HG03460 (cell line): ENCODE results near the gene WIF1.

ENCODE experiments used
- ATAC-seq: cut with Tn5 transposase; IDR thresholded peaks from one replicate; pipeline ENCODE4 v1.9.1; 2021; ENCODE audit not compliant: unreplicated experiment

The WIF1 gene, protein sequence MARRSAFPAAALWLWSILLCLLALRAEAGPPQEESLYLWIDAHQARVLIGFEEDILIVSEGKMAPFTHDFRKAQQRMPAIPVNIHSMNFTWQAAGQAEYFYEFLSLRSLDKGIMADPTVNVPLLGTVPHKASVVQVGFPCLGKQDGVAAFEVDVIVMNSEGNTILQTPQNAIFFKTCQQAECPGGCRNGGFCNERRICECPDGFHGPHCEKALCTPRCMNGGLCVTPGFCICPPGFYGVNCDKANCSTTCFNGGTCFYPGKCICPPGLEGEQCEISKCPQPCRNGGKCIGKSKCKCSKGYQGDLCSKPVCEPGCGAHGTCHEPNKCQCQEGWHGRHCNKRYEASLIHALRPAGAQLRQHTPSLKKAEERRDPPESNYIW

DNA sequence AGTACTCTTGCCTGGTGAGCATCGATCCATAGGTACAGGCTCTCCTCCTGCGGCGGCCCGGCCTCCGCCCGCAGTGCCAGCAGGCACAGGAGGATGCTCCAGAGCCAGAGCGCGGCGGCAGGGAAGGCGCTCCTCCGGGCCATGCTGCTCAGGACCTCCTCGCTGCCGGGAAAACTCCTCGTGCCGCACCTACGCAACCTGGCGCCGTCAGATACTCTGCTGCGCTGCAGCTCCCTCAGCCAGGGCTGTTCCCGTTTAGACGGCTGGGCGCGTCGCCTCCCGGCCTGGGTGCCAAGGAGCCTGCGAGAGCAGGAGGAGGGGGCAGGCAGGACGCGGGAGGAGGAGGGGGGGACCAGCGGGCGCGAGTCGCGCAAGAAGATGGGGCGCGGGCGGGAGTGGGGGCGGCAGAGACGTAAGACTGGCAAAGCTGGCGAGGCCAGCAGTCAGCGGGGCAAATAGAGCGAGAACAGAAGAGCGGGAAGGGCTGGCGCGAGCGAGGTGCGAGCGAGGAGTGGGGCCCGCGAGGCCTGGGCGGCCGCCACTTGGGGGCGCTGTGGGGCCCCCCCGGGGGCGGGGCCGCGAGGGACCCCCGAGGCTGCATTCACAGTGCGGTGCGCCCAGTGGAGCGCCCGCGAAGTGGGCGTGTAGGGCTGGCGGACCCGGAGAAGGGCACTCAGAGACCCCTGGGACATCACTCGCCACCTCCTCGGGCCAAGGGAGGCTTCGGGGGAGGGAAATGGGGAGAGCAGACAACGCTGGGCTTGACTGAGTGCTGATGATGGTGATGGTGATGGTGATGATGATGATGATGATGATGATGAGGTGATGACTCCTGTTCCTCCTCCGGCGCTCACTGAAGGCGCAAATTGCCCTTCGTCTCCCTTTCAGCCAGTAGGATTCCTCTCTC, at the start of gene WIF1:
TSS of gene WIF1 (minus strand) at position 257 of the 907 bp plus-strand sequence. CDS start at position 143, 114 bp downstream.
- no peak for ATAC-seq

DNA sequence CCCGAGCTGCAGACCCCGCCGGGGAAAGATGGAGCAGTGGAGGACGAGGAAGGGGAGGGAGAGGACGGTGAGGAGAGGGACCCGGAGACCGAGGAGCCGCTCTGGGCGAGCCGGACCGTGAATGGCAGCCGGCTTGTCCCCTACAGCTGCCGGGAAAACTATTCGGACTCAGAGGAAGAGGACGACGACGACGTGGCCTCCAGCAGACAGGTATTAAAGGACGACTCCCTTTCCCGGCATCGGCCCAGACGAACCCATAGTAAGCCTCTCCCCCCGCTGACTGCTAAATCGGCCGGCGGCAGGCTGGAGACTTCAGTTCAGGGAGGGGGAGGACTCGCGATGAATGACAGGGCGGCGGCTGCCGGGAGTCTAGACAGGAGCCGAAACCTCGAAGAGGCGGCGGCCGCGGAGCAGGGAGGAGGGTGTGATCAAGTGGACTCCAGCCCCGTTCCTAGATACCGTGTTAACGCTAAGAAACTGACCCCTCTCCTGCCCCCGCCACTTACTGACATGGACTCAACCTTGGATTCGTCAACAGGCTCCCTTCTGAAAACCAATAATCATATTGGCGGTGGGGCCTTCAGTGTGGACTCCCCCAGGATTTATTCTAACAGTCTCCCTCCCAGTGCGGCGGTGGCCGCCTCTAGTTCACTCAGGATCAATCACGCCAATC, 49.2 kb upstream of the WIF1 start:
- ATAC-seq: peak; percentile 37

DNA sequence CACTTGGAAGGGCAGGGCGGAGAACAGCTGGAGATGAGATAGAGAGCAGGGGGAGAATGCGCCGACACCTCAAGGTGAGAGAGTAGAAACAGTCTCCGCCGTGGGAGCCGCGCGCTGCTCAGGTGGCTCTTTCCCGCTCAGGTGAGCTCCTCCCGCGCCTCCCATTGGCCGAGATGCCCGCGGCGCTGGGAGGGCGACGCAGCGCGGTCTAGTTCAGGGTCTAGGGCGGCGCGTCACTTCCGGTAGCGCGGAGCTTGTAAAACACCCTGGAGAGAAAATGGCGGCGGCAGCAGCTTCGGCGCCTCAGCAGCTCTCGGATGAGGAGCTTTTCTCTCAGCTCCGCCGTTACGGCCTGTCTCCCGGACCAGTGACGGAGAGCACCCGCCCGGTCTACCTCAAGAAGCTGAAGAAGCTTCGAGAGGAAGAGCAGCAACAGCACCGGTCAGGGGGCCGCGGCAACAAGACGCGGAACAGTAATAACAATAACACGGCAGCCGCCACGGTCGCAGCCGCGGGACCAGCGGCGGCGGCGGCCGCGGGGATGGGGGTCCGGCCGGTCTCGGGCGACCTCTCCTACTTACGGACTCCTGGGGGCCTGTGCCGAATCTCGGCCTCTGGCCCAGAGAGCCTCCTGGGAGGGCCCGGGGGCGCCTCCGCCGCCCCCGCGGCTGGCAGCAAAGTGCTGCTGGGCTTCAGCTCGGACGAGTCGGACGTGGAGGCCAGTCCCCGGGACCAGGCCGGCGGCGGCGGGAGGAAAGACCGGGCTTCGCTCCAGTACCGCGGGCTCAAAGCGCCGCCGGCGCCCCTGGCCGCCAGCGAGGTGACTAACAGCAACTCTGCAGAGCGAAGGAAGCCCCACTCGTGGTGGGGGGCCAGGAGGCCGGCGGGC, 48.5 kb upstream of the WIF1 start, which contains the start of gene LEMD3:
TSS of gene LEMD3 (plus strand) at position 264 of the 889 bp plus-strand sequence. CDS start at position 278, 14 bp downstream.
- ATAC-seq: peak; percentile 93

DNA sequence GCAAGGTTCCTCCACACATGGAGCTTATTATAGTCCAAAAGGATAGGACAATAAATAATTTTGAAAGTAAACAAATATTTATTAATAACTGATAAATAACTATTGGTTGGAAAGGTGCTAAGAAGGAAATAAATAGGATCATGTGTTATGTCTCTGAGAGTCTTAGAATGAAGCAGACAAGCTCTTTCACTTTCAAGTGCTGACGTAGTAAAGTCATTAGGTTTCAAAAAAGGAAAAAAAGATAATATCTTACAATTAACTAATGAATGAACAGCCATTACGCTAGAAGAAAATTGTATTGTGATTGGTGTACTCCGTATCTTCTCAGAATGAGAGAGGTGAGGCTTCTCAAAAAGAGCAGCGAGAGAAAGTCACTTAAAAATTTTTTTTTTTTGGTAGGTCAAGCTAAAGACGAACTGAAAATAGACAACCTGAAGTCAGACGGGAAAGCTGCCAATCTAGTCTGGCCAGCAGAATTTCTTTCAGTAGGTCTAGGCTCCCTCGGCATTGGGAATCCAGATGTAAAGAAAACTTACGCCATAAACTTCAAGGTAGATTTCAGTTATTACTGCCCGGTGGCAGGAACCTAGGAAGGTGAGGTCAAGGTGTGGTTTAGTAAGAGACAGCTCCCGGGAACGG, 47.7 kb upstream of the WIF1 start:
- ATAC-seq: no peak

DNA sequence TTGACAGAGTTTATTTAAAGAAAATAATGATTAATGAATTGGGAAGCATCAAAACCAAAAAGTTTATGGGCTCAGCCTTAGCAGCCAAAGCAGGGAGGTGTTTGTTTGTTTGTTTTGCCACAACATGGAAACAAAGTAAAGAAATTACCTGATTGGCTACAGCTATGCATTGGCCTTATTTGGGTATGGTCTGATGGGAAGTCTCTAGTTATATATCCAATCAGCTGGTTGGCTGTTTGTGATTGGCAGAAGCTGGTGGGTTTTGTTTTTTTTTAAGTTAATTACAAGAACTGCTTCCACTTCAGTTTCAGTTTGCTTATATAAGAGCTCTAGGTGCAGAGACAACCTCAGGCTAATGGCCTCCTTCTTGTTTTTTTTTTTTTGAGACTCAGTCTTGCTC, 43.7 kb upstream of the WIF1 start:
- no peak for ATAC-seq

DNA sequence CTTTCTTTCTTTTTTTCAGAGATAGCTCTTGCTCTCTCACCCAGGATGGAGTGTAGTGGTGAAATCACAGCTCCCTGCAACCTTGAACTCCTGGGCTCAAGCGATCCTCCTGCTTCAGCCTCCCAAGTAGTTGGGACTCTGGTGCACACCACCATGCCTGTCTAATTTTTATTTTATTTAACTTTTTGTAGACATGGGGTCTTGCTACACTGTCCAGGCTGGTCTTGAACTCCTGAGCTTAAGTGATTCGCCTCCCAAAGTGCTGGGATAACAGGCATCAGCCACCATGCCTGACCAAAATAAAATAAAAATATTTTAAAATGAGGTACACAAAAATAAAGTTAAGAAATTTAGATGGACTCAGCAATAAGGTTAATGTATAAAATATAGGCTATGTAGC, 43.1 kb upstream of the WIF1 start:
- ATAC-seq: no peak

DNA sequence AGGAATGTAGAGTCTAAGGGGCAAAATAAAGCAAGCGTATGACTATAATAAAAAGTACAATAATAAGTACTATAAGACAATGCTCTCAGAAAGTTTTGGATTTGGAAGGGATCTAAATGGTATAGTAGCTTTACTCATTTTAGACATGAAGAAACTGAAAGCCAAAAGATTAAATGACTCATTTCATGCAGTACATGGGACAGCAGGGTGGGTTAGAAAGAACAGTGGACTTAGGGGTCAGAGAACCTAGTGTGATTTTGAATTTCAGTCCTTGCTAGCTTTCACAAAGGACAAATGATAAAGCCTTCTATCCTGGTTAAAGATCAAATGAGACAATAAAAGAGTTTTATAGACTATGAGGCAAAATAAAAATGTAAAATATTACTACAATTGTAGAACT, 41.5 kb upstream of the WIF1 start:
- no peak for ATAC-seq

DNA sequence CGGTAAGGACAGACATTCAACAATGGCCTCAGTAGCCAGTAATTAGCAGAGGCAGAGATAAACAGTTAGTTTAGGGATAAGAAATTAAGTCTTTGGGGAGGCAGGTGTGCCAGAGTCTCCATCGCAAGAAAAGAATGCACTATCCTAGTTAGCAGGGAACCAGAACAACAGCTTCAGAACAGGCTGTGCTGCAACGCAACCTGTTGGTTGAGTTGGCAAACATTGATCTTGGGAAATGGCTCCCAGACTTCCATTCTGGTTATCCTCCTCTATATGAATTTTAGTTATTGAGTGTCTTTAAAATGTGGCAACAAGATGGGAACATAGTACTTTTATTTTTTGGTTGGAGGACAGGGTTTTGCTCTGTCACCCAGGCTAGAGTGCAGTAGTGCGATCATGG, 36.0 kb upstream of the WIF1 start:
- no peak for ATAC-seq

DNA sequence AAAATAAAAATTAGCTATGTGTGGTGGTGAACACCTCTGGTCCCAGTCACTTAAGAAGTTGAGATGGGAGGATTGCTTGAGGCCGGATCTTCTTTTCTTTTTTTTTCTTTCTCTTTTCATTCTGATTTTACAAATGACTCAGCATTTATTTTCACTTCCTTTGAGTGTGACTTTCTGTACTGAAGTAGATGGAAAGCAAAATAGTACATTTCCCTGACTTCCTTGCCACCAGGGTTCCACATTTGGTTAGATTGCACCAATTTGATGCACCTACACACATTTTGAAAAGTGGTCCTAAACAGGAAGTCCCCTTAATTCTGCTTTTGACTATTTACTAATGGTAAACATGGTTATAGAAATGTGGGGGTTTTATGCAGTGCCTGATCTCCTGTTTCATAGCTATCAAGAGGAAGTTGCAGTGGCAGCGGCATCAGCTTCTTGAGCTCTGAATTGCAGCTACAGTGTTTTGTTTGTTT, 35.3 kb upstream of the WIF1 start:
- ATAC-seq: peak; percentile 89

DNA sequence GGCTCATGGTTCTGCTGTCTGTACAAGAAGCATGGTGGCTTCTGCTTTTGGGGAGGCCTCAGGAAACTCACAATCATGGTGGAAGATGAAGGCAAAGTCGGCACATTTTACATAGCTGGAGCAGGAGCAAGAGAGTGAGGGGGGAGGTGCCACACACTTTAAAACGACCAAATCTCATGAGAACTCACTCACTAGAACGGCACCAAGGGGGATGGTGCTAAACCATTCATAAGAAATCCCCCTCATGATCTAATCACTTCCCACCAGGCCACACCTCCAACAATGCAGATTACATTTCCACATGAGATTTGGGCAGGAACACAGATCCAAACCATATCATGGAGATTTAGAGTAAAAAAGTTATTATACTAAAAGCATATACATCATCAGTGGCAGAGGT, 34.7 kb upstream of the WIF1 start:
- peak; percentile 21 for ATAC-seq

DNA sequence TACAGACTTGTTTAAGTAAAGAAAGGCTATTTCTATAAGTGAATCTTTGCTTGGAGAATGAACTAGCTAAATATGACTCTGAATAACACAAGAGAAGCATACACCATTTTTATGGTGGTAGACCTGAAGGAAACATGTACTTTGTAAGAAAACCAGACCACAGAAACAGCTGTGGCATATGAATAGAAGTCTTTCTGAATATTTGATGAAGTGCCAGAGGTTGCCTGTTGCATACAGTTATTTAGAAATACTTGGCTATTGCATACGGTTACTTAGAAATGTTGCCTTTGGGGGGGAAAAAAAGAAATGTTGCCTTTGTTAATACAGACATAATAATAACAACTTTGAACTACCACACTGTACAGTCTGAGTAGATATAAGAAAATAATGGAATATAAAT, 31.5 kb upstream of the WIF1 start:
- no peak for ATAC-seq

DNA sequence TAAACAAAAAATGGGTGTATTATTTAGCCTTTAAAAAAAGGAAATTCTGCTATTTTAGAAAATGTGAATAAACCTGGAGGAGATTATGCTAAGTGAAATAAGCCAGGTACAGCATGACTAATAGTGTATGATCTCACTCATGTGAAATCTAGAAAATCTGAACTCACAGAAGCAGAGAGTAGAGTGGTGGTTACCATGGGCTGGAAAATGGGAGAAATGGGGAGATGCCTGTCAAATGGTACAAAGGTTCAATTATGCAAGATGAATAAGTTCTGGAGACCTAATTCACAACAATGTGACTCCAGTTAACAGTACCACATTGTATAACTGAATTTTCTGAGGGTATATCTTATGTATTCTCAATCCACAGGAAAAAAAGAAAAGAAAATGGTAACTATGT, 30.9 kb upstream of the WIF1 start:
- ATAC-seq: no peak

DNA sequence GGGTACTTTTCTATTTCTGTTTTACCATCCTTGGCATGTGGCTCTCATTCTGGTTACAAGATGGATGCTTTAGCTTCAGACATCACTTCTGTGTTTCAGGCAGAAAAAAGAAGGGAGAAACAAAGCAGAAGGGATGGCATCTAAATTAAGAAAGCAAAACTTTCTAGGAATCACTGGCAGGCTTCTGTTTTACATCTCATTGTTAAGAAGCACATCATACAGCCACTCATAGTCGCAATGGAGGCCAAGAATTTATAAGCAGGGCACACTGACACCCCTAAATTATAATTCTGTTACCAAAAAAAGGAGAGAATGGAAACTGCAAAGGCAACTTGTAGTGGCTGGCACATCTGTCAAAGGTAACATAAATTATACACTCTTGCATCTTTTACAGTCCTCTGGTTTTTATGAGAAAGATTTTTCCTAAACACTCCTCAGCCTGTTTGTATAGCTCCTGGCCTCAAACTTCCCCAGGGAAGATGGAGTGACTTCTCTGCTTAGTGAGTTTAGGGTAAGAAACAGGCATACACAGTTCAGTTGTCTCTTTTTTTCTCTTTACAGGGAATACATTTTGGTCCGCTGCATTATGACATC, 26.3 kb upstream of the WIF1 start:
- no peak for ATAC-seq

DNA sequence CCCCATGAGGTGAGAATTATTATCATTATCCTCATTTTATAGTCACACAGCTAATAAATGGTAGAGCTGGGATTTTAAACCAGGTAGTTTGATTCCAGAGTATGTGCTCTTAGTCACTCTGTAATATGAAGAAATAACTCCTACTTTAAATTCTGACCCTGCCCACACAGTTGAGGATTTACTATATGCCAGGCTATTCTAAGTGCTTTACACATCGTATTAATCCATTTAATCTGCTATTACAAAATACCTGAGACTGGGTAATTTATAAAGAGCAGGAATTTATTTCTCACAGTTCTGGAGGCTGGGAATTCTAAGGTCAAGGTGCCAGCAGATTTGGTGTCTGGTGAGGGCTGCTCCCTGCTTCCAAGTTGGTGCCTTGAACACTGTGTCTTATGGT, 19.6 kb upstream of the WIF1 start:
- no peak for ATAC-seq

DNA sequence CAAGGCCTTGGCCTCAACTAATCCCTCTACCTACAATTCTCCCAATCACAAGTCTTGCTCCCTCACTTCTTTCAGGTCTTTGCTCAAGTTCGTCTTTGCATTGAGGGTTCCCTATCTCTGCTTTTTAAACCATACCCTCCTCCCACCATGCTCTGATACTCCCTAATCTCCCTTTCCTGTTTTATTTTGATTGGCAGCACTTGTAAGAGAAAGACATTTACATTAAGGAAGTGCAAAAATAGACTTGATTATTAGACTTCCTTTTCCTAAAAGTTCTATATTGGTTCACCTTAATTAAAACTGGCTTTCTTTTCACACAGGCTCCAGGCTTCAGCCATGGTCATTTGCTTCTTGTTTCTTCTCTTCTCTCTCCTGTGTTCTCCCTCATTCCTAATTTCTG, 18.3 kb upstream of the WIF1 start:
- no peak for ATAC-seq

DNA sequence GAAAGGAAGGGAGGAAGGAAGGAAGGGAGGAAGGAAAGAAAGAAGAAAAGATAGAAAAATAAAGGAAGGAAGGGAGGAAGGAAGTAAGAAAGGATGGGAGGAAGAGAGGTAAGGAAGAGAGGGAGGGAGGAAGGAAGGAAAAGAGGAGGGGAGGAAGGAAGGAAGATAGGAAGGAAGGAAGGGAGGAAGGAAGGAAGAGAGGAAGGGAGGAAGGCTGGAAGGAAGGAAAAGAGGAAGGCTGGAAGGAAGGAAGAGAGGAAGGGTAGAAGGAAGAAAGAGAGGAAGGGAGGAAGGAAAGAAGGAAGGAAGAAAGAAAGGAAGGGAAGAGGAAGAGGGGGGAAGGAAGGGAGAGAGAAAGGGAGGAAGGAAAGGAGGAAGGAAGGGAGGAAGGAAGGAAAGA, 12.8 kb upstream of the WIF1 start:
- ATAC-seq: no peak

DNA sequence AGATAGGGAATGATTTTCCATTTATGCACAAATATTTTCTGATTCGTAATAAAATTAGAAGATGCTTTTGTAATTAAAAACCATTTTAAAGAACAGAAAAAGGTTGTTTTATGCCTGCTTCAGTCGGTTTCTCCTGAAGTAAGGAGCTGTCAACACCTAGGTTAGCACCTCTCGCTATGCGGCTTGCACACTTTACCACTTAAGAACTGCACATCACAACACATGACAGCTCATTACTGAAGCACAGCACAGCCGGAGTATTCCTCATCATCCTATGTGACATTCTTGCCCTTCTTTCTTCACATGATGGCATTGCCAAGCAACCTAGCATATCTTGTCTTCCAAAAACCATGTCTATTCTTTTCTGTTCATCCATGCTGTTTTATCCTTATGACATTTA, 5.4 kb upstream of the WIF1 start:
- no peak for ATAC-seq

DNA sequence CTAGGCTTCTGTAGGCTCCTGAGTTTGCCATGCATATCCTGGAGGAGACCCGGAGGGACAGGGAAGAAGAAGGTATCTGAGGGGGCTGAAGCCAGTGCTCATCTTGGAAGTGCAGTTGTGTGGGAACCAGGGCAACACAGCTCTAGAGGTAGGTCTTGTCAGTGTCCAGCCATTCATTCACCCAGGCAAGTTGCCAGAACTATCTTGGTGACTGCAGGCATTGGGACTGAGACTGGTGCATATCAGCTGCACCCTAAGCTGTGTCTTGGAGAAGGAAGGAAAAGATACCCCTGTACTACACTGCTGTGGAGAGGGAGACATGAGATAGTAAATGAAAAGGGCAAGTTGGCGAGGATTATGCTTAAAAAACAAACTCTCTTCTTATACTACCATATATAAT, 4.9 kb upstream of the WIF1 start:
- ATAC-seq: no peak

DNA sequence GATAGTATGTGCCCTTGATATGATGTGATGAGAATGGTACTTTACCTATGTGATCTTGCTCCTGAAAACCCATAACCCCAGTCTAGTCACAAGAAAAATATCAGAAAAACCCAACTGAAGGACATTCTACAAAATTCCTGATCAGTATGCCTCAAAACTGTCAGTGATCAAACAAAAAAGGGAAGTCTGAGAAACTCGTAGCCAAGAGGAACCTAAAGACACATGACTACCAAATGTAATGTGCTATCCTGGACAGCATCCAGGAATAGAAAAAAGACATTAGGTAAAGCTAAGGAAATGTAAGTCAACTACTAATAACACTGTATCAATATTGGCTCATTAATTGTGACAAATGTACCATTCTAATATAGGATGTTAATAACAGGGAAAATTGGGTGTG, 4.1 kb upstream of the WIF1 start:
- ATAC-seq: no peak
